IgD-negative memory B cell (primary cell): ENCODE results near the gene MYOD1. TPM values are rescaled to one million over a fixed set of nuclear protein-coding genes. Genes with fewer than 3 reads are reported as not detected.

Experiments used
- polyA plus RNA-seq: library from polyadenylated mRNA; unstranded; fragments of 300-500 nt; fragmentation: Illumina TruSeq; gene quantifications from one replicate; pipeline ENCODE4 v1.2.3, GENCODE V29; 2021

Gene MYOD1
- polyA plus RNA-seq, 1 donor from 2014 or later: not detected

Other genes starting within 250 kb of the MYOD1 start
- not detected for gene ABCC8, start 242.7 kb upstream of the MYOD1 start, polyA plus RNA-seq
- gene USH1C, start 175.2 kb upstream of the MYOD1 start, polyA plus RNA-seq: not detected
- not detected for gene OTOG, start 172.3 kb upstream of the MYOD1 start, polyA plus RNA-seq
- gene KCNC1, start 15.2 kb downstream of the MYOD1 start, polyA plus RNA-seq: 0.13 TPM